Loucy (cell line): ENCODE results near the gene RAVER2.

ENCODE experiments used
- EZH2phosphoT487 ChIP-seq: fragments of 200-600 bp; IDR thresholded peaks from 2 replicates; pipeline ENCODE4 v1.6.1; 2018; ENCODE audit warnings: antibody characterized with exemption, mild to moderate bottlenecking, moderate library complexity, borderline replicate concordance
- TF ChIP-seq, protein P1 (sequence below): fragments of 200-600 bp; sonication (generic); conservative IDR thresholded peaks from 2 replicates; pipeline ENCODE4 v1.5.1; 2014; ENCODE audit warnings: mild to moderate bottlenecking, antibody characterized with exemption, low read length

DNA sequence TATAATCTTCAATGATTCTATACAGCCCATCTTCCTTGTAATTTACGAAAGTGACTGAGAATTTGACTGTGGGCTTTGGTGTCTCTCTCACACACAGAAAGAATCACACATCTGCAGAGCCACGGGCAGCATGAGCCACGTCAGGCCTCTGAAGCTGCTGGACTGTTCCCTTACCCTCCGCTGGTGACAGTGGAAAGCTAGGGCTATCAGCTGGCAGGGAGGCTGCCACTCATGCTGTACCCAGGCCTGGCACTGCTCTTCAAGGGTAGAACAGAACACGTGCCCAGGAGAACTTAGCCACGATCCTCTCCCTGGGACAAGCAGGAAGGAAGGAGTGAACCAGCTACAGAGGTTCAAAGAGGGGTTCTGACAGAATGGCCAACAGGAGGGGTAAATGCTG is 130.7 kb downstream of the RAVER2 start:
- TF ChIP-seq, protein P1, sequence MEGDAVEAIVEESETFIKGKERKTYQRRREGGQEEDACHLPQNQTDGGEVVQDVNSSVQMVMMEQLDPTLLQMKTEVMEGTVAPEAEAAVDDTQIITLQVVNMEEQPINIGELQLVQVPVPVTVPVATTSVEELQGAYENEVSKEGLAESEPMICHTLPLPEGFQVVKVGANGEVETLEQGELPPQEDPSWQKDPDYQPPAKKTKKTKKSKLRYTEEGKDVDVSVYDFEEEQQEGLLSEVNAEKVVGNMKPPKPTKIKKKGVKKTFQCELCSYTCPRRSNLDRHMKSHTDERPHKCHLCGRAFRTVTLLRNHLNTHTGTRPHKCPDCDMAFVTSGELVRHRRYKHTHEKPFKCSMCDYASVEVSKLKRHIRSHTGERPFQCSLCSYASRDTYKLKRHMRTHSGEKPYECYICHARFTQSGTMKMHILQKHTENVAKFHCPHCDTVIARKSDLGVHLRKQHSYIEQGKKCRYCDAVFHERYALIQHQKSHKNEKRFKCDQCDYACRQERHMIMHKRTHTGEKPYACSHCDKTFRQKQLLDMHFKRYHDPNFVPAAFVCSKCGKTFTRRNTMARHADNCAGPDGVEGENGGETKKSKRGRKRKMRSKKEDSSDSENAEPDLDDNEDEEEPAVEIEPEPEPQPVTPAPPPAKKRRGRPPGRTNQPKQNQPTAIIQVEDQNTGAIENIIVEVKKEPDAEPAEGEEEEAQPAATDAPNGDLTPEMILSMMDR: no peak
- no peak for TF ChIP-seq EZH2phosphoT487
